Measurements from ENCODE around the gene MGAT5.
"Not testable (repeated sequence)": the region's sequence is repeated elsewhere in the genome, so short reads cannot be mapped to it uniquely, and the experiment has no call there.

The MGAT5 gene

GRCh38 chr2:134457353-134457752 is 203.5 kb downstream of the MGAT5 start:
- DNase-seq = no peak

GRCh38 chr2:134457765-134458472 is 204.0 kb downstream of the MGAT5 start:
- DNase-seq = no peak

- no peak for DNase-seq
Measured at GRCh38 chr2:134458473-134458853, 204.6 kb downstream of the MGAT5 start.

- no peak for DNase-seq
Measured at GRCh38 chr2:134458950-134459349, 205.1 kb downstream of the MGAT5 start.

- DNase-seq = no peak
Measured at GRCh38 chr2:134459706-134460406, 206.0 kb downstream of the MGAT5 start.

GRCh38 chr2:134460583-134460998 is 206.7 kb downstream of the MGAT5 start:
- peak; percentile 39 for DNase-seq

- DNase-seq = no peak
Measured at GRCh38 chr2:134461511-134461910, 207.6 kb downstream of the MGAT5 start.

- DNase-seq = no peak
Measured at GRCh38 chr2:134462275-134462674, 208.4 kb downstream of the MGAT5 start.

GRCh38 chr2:134462791-134463698 is 209.2 kb downstream of the MGAT5 start:
- no peak for DNase-seq

GRCh38 chr2:134463699-134464022 is 209.8 kb downstream of the MGAT5 start:
- DNase-seq = no peak

GRCh38 chr2:134465228-134466105 is 211.6 kb downstream of the MGAT5 start:
- no peak for DNase-seq

GRCh38 chr2:134466141-134466540 is 212.3 kb downstream of the MGAT5 start:
- peak; percentile 16 for DNase-seq

GRCh38 chr2:134468164-134468563 is 214.3 kb downstream of the MGAT5 start:
- no peak for DNase-seq

GRCh38 chr2:134468776-134469175 is 214.9 kb downstream of the MGAT5 start:
- no peak for DNase-seq

- DNase-seq = no peak
Measured at GRCh38 chr2:134469516-134470115, 215.7 kb downstream of the MGAT5 start.

GRCh38 chr2:134470561-134471168 is 216.8 kb downstream of the MGAT5 start:
- no peak for DNase-seq

- not testable (repeated sequence) for DNase-seq
Measured at GRCh38 chr2:134476982-134477381, 223.1 kb downstream of the MGAT5 start.

- no peak for DNase-seq
Measured at GRCh38 chr2:134479696-134480330, 225.9 kb downstream of the MGAT5 start.

- DNase-seq = no peak
Measured at GRCh38 chr2:134482131-134482723, 228.4 kb downstream of the MGAT5 start.

- DNase-seq = no peak
Measured at GRCh38 chr2:134482766-134483340, 229.0 kb downstream of the MGAT5 start.
